Measurements from ENCODE around the gene MCAT.

MCAT gene

GRCh38 chr22:43085658-43086606, 57.3 kb downstream of the MCAT start:
- DNase-seq = no peak
